Smooth muscle cell (in vitro differentiated cells): ENCODE results near the gene SHISA6. TPM values are rescaled to one million over a fixed set of nuclear protein-coding genes. Genes with fewer than 3 reads are reported as not detected.

Source experiments
- DNase-seq: peaks from one replicate; lab custom pipeline; 2025; ENCODE audit not compliant: unreplicated experiment; lab: John Stamatoyannopoulos, UW
- H2AFZ ChIP-seq: fragments of 200-600 bp; sonication (generic); 2 replicates; pipeline ENCODE4 v1.6.0; 2016; ENCODE audit warnings: antibody characterized with exemption, low read depth, mild to moderate bottlenecking
- H3F3A ChIP-seq: fragments of 200-600 bp; sonication (generic); 2 replicates; pipeline ENCODE4 v1.6.0; 2017; ENCODE audit warnings: antibody characterized with exemption, low read depth
- H3K27ac ChIP-seq: fragments of 200-600 bp; sonication (generic); 2 replicates; pipeline ENCODE4 v1.5.1; 2016; ENCODE audit warnings: low read depth, mild to moderate bottlenecking
- H3K27me3 ChIP-seq: fragments of 200-600 bp; sonication (generic); 2 replicates; pipeline ENCODE4 v1.6.1; 2016; ENCODE audit warnings: low read depth, mild to moderate bottlenecking
- H3K36me3 ChIP-seq: fragments of 200-600 bp; sonication (generic); 2 replicates; pipeline ENCODE4 v1.5.1; 2016; ENCODE audit warnings: low read depth
- H3K4me1 ChIP-seq: fragments of 200-600 bp; sonication (generic); 2 replicates; pipeline ENCODE4 v1.5.1; 2016; ENCODE audit warnings: low read depth
- H3K4me2 ChIP-seq: fragments of 200-600 bp; sonication (generic); 2 replicates; pipeline ENCODE4 v1.6.0; 2016; ENCODE audit warnings: mild to moderate bottlenecking
- H3K4me3 ChIP-seq: fragments of 200-600 bp; sonication (generic); 2 replicates; pipeline ENCODE4 v1.5.1; 2016; ENCODE audit warnings: mild to moderate bottlenecking
- H3K79me2 ChIP-seq: fragments of 200-600 bp; sonication (generic); 2 replicates; pipeline ENCODE4 v1.6.0; 2016; ENCODE audit warnings: low read depth, mild to moderate bottlenecking
- H3K9ac ChIP-seq: fragments of 200-600 bp; sonication (generic); 2 replicates; pipeline ENCODE4 v1.6.0; 2016; ENCODE audit warnings: low read depth
- H3K9me3 ChIP-seq: fragments of 200-600 bp; sonication (generic); replicated peaks from 2 replicates; pipeline ENCODE4 v1.5.1; 2016; ENCODE audit warnings: low read depth
- H4K20me1 ChIP-seq: fragments of 200-600 bp; sonication (generic); 2 replicates; pipeline ENCODE4 v1.6.0; 2016; ENCODE audit warnings: low read depth
- WGBS: methylation state at CpG from one replicate; pipeline ENCODE4 v1.1.7; 2016; ENCODE audit warnings: low lambda C conversion rate; 5-methylcytosine and 5-hydroxymethylcytosine counted together
- polyA plus RNA-seq: library from polyadenylated mRNA; unstranded; fragments of >200 nt; fragmentation: Nextera tagmentation; extraction: Ambion mirVana; gene quantifications from 2 replicates; pipeline ENCODE4 v1.2.1, GENCODE V29; 2016
- total RNA-seq: library from RNA; depleted of rRNA; stranded (reverse); fragments of >200 nt; gene quantifications from 2 replicates; pipeline ENCODE4 v1.2.3, GENCODE V29; 2014
- TF ChIP-seq, protein P1 (sequence below): fragments of 200-600 bp; sonication (generic); IDR thresholded peaks from 2 replicates; pipeline ENCODE4 v1.5.1; 2017; ENCODE audit warnings: borderline replicate concordance, mild to moderate bottlenecking, antibody characterized with exemption; ENCODE audit not compliant: insufficient read depth, poor library complexity, severe bottlenecking

The SHISA6 gene
- total and polyA plus RNA-seq, 2 experiments from 2014 or later, result 0.04 to 0.35 TPM

DNA sequence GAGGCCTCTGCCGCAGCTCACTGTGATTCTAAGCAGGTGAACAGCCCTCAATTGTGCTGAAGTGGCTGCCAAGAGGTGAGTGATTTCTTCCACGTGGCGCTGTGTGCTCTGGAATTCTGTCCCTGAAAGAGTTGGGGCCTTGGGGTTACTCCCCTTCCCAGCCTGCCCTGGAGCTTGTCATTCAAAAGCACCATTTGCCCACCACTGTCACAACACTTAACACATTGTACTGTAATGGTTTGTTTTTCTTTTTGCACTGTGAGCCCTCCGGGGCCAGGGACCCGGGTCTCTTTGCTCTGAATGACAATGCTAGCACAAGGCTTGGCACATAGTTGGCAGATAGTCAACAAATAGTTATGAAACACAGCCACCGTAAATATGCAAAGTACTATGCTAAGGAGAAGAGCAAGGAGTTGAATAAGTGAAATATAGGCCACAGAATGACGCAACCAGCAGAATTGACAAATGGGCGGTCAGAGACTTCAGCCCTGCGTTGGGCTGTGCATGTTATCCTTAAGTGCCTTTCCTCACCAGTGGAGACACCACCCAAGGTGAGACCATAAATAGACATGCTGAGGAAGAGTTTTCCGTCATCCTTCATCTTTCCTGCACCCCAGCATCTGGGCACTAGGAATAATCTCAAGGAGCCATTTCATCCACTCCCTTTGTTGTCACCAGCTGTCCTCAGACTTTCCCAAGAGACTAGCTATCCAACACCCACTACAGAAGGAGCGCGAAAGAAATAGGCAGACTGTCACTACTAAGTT lies 245.3 kb downstream of the SHISA6 start:
- H3K27me3 ChIP-seq, result no peaks in the 10 kb centered on the region
- H3K4me1 ChIP-seq, result peaks cover 28% of the 10 kb centered on the region
- H3K9ac ChIP-seq, result no peak overlapping the region
- no peaks in the 10 kb centered on the region for H4K20me1 ChIP-seq
- no peaks in the 10 kb centered on the region for H3K79me2 ChIP-seq
- H2AFZ ChIP-seq, result no peak overlapping the region
- TF ChIP-seq, protein P1, sequence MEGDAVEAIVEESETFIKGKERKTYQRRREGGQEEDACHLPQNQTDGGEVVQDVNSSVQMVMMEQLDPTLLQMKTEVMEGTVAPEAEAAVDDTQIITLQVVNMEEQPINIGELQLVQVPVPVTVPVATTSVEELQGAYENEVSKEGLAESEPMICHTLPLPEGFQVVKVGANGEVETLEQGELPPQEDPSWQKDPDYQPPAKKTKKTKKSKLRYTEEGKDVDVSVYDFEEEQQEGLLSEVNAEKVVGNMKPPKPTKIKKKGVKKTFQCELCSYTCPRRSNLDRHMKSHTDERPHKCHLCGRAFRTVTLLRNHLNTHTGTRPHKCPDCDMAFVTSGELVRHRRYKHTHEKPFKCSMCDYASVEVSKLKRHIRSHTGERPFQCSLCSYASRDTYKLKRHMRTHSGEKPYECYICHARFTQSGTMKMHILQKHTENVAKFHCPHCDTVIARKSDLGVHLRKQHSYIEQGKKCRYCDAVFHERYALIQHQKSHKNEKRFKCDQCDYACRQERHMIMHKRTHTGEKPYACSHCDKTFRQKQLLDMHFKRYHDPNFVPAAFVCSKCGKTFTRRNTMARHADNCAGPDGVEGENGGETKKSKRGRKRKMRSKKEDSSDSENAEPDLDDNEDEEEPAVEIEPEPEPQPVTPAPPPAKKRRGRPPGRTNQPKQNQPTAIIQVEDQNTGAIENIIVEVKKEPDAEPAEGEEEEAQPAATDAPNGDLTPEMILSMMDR, result no peak
- H3K4me3 ChIP-seq, result no peak overlapping the region
- no peaks in the 10 kb centered on the region for H3K9me3 ChIP-seq
- 72% methylated on average over 12 of the region's 12 CpGs for WGBS
- H3K27ac ChIP-seq, result no peak overlapping the region
- no peaks in the 10 kb centered on the region for H3F3A ChIP-seq
- H3K36me3 ChIP-seq, result no peaks in the 10 kb centered on the region
- no peak overlapping the region for H3K4me2 ChIP-seq
- no peak for DNase-seq

DNA sequence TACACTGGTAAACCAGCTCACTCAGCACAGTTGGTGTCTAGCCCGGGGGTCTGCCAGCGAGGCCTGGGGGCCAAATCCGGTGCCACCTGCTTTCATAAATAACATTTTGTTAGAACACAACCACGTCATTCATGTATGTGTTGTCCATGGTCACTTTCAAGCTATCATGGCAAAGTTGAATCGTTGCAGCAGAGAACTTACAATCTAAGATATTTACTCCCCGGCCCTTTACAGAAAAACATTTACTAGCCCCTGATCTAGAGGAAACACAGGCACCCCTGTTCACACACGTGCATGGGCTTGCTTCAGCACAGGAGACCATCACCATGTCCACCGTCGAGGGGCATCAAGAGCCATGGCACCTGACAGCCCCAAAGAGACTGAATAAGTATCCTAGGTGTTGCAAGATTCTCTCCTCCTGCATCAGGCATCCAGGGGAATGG lies 245.9 kb downstream of the SHISA6 start:
- 82% methylated on average over 9 of the region's 9 CpGs for WGBS
- no peaks in the 10 kb centered on the region for H3F3A ChIP-seq
- peaks cover 28% of the 10 kb centered on the region for H3K4me1 ChIP-seq
- no peak for DNase-seq
- TF ChIP-seq, protein P1, result no peak
- no peaks in the 10 kb centered on the region for H3K36me3 ChIP-seq
- no peaks in the 10 kb centered on the region for H3K27me3 ChIP-seq
- H3K27ac ChIP-seq, result no peak overlapping the region
- H4K20me1 ChIP-seq, result no peaks in the 10 kb centered on the region
- H3K9me3 ChIP-seq, result no peaks in the 10 kb centered on the region
- H3K9ac ChIP-seq, result no peak overlapping the region
- H3K79me2 ChIP-seq, result no peaks in the 10 kb centered on the region
- H3K4me3 ChIP-seq, result no peak overlapping the region
- H3K4me2 ChIP-seq, result no peak overlapping the region
- H2AFZ ChIP-seq, result no peak overlapping the region

DNA sequence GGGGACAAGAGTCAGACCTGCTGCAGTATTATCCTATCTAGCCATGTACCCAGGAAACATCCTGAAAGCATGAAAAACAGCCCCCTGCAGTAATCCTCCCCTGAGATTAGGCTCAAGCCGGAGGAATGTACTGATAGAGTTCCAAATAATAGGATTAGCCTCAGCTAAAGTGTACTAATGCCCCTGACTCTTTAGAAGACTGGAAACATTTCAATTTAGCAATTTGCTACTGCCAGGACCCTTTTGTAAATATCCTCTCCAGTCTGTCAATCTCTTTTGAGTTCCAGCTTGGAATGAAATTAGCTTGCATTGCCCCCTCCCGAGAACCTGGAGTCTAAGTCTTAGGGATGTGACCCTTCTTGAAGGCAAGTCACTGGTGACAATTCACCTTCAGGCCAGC lies 246.5 kb downstream of the SHISA6 start:
- no peaks in the 10 kb centered on the region for H3K36me3 ChIP-seq
- H3K9me3 ChIP-seq, result no peaks in the 10 kb centered on the region
- H3K4me2 ChIP-seq, result peak overlapping the region; percentile 22
- no peak overlapping the region for H2AFZ ChIP-seq
- H3K9ac ChIP-seq, result no peak overlapping the region
- H3K27me3 ChIP-seq, result no peaks in the 10 kb centered on the region
- no peak for DNase-seq
- H3F3A ChIP-seq, result no peaks in the 10 kb centered on the region
- no peak overlapping the region for H3K4me3 ChIP-seq
- 38% methylated on average over 2 of the region's 2 CpGs for WGBS
- no peaks in the 10 kb centered on the region for H3K79me2 ChIP-seq
- no peaks in the 10 kb centered on the region for H4K20me1 ChIP-seq
- H3K27ac ChIP-seq, result no peak overlapping the region
- H3K4me1 ChIP-seq, result peaks cover 28% of the 10 kb centered on the region
- TF ChIP-seq, protein P1, result no peak

- H3K4me1 ChIP-seq, result peaks cover 28% of the 10 kb centered on the region
- TF ChIP-seq, protein P1, result no peak
- no peak overlapping the region for H2AFZ ChIP-seq
- no peaks in the 10 kb centered on the region for H3K27me3 ChIP-seq
- H3K27ac ChIP-seq, result no peak overlapping the region
- no peaks in the 10 kb centered on the region for H3F3A ChIP-seq
- no peaks in the 10 kb centered on the region for H4K20me1 ChIP-seq
- H3K4me2 ChIP-seq, result no peak overlapping the region
- no peaks in the 10 kb centered on the region for H3K9me3 ChIP-seq
- no peak for DNase-seq
- WGBS, result 87% methylated on average over 3 of the region's 3 CpGs
- no peak overlapping the region for H3K4me3 ChIP-seq
- H3K9ac ChIP-seq, result no peak overlapping the region
- no peaks in the 10 kb centered on the region for H3K79me2 ChIP-seq
- no peaks in the 10 kb centered on the region for H3K36me3 ChIP-seq
Measured at GRCh38 chr17:11488407-11488806, 247.4 kb downstream of the SHISA6 start.
